ENCODE results near the gene MET.

DNA sequence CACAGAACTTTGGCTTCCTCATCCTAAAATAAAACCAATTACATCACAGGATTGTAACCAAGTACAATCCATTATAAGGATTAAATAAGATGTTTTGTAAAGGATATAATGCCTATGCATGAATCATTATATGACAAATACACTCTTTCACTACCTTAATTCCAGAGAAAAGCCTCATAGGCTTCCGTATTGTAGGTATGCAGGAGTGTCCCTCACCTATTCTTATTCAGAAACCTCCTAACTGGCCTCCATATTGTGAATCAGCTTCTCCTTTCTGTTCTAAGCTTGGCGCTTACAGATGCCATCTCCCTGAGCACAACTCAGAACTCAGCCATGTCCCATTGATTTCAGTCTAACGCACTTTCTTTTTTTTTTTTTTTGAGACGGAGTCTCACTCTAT lies 120.8 kb downstream of the MET start:
- TF ChIP-seq, protein P1, sequence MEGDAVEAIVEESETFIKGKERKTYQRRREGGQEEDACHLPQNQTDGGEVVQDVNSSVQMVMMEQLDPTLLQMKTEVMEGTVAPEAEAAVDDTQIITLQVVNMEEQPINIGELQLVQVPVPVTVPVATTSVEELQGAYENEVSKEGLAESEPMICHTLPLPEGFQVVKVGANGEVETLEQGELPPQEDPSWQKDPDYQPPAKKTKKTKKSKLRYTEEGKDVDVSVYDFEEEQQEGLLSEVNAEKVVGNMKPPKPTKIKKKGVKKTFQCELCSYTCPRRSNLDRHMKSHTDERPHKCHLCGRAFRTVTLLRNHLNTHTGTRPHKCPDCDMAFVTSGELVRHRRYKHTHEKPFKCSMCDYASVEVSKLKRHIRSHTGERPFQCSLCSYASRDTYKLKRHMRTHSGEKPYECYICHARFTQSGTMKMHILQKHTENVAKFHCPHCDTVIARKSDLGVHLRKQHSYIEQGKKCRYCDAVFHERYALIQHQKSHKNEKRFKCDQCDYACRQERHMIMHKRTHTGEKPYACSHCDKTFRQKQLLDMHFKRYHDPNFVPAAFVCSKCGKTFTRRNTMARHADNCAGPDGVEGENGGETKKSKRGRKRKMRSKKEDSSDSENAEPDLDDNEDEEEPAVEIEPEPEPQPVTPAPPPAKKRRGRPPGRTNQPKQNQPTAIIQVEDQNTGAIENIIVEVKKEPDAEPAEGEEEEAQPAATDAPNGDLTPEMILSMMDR (IDR thresholded peaks at IDR 0.05; ENCODE audit: extremely low read depth in 1 of 2, insufficient read depth in 1 of 2, low read depth in 1 of 2, low read length in 2 of 2): no peak
- TF ChIP-seq POLR2AphosphoS5 (IDR thresholded peaks at IDR 0.05; ENCODE audit: insufficient read depth, low read depth, low read length): no peak

All from endothelial cell of umbilical vein (primary cell).